Measurements from ENCODE around the gene HAND2. TPM values are rescaled to one million over a fixed set of nuclear protein-coding genes. Genes with fewer than 3 reads are reported as not detected.

Gene HAND2
- total RNA-seq, 2 donors from 2014 or later = not detected

DNA sequence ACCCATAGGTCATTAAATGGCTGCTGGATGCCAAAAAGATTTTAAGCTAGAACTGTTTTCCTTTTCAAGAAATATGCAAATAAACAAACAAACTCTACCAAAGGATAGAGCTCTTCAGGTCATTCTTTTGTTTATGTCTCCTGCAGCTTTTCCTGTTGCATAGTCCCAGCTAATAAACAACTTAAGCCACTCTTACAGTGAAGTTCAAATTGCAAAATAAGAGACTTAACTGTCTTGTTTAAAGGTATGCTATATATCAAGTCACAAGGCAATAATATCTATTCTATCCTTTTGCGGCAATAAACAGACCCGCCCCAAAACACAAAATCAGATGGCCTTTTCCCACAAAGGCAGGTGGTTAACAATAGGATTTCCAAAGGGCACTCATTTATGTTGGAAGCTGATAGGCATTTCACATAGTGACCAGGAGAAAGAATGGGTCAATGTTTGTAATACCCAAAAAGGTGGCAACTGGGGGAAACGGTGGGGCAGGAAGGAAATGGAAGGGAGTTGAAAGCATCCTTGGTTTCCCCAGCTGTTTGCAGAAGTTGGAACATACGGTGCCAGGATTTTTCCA, 15.3 kb downstream of the HAND2 start:
- Histone ChIP-seq H3K27me3 (ENCODE audit: control insufficient read depth, insufficient read depth, low read length, poor library complexity, severe bottlenecking) (peaks cover 100% of the 10 kb centered on the region), H3K4me3 (ENCODE audit: low read length) (no peak overlapping the region), H3K4me1 (ENCODE audit: control insufficient read depth, insufficient read depth, low read length) (no peaks in the 10 kb centered on the region), H3K36me3 (ENCODE audit: control insufficient read depth, insufficient read depth, low read length) (no peaks in the 10 kb centered on the region), H3K9me3 (ENCODE audit: control insufficient read depth, low read length) (no peaks in the 10 kb centered on the region), H3K27ac (ENCODE audit: low read depth, low read length) (no peak overlapping the region), H3K9ac (ENCODE audit: extremely low read depth, low read length, poor library complexity, severe bottlenecking) (no peak overlapping the region)
- H3K4me1 Mint-ChIP-seq = peaks cover 17% of the 10 kb centered on the region
- H3K9me3 Mint-ChIP-seq = peaks cover 5% of the 10 kb centered on the region
- peak; percentile 41 for DNase-seq
- peaks cover 4% of the 10 kb centered on the region for H3K36me3 Mint-ChIP-seq (ENCODE audit: low read depth)
- WGBS, 2 experiments (ENCODE audit: insufficient coverage in 1 of 2, insufficient read length in 1 of 2) = 0 to 13% methylated on average over 1 to 4 of the region's 4 CpGs
- H3K27ac Mint-ChIP-seq = no peak overlapping the region
- H3K27me3 Mint-ChIP-seq (ENCODE audit: insufficient read depth) = peaks cover 100% of the 10 kb centered on the region
- no peak overlapping the region for H3K4me3 Mint-ChIP-seq
- TF ChIP-seq, protein P1, sequence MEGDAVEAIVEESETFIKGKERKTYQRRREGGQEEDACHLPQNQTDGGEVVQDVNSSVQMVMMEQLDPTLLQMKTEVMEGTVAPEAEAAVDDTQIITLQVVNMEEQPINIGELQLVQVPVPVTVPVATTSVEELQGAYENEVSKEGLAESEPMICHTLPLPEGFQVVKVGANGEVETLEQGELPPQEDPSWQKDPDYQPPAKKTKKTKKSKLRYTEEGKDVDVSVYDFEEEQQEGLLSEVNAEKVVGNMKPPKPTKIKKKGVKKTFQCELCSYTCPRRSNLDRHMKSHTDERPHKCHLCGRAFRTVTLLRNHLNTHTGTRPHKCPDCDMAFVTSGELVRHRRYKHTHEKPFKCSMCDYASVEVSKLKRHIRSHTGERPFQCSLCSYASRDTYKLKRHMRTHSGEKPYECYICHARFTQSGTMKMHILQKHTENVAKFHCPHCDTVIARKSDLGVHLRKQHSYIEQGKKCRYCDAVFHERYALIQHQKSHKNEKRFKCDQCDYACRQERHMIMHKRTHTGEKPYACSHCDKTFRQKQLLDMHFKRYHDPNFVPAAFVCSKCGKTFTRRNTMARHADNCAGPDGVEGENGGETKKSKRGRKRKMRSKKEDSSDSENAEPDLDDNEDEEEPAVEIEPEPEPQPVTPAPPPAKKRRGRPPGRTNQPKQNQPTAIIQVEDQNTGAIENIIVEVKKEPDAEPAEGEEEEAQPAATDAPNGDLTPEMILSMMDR (conservative IDR thresholded peaks at IDR 0.05) = no peak

DNA sequence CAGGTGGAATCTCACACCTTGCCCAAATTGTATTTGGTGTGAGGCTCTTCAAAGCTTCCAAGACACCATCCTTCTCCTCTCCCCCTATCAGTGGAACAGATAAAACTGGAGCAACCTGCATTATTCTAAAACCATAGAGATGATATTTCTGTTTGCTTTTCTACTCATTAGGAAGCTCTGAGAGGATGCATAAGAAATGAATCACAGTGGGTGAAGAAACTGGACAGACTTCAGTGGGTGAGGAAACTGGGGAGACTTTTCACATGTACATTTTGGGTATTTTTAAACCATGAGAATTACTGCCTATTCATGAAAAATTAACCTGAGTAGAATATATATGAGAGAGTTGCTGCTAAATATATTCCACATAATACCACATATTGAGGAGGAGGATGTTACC, 16.4 kb downstream of the HAND2 start:
- H3K9me3 Mint-ChIP-seq = peaks cover 6% of the 10 kb centered on the region
- TF ChIP-seq, protein P1 (conservative IDR thresholded peaks at IDR 0.05) = no peak
- no peak overlapping the region for H3K27ac ChIP-seq (ENCODE audit: low read depth, low read length)

DNA sequence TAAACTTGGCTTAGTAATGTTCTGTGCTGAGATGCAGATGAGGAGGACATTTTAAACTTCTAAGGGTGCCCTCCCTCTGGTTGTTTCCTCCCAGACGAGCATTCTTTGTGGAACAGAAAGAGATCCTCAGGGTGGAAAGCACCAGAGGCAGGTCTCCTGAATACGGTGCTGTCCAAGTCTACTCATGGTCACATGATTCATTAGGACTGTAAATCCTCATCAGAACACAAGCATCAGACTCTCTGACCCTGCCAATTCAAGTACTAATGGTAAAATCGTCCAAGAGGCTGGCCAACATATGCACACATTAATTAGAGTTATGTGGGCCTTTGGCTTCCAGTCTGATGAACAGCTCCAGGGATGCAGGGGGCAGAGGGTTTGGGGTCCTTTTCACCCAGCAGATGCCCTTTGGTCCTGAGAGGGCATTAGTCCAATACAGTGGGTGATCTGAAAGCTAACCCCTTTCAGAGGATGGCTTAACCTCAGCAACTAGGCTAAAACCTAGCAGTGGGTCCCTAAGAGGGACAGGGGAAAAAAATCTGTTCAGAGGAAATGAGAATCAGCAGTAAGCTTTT, 18.2 kb downstream of the HAND2 start:
- WGBS, 2 experiments (ENCODE audit: insufficient coverage in 1 of 2, insufficient read length in 1 of 2) = 10 to 36% methylated on average over 2 to 3 of the region's 3 CpGs
- Mint-ChIP-seq H3K36me3 (ENCODE audit: low read depth) (peaks cover 4% of the 10 kb centered on the region), H3K9me3 (peaks cover 9% of the 10 kb centered on the region), H3K4me3 (no peak overlapping the region), H3K27ac (no peak overlapping the region), H3K27me3 (ENCODE audit: insufficient read depth) (peaks cover 100% of the 10 kb centered on the region), H3K4me1 (peaks cover 17% of the 10 kb centered on the region)
- no peak for DNase-seq
- Histone ChIP-seq H3K27me3 (ENCODE audit: control insufficient read depth, insufficient read depth, low read length, poor library complexity, severe bottlenecking) (peaks cover 100% of the 10 kb centered on the region), H3K9me3 (ENCODE audit: control insufficient read depth, low read length) (no peaks in the 10 kb centered on the region), H3K4me3 (ENCODE audit: low read length) (no peak overlapping the region), H3K9ac (ENCODE audit: extremely low read depth, low read length, poor library complexity, severe bottlenecking) (no peak overlapping the region), H3K4me1 (ENCODE audit: control insufficient read depth, insufficient read depth, low read length) (no peaks in the 10 kb centered on the region), H3K27ac (ENCODE audit: low read depth, low read length) (no peak overlapping the region), H3K36me3 (ENCODE audit: control insufficient read depth, insufficient read depth, low read length) (no peaks in the 10 kb centered on the region)
- TF ChIP-seq, protein P1 (conservative IDR thresholded peaks at IDR 0.05) = no peak

More for the DNA sequence above, 16.4 kb downstream of the HAND2 start:
- H3K9ac ChIP-seq (ENCODE audit: extremely low read depth, low read length, poor library complexity, severe bottlenecking) = no peak overlapping the region
- DNase-seq = no peak
- peaks cover 100% of the 10 kb centered on the region for H3K27me3 ChIP-seq (ENCODE audit: control insufficient read depth, insufficient read depth, low read length, poor library complexity, severe bottlenecking)
- Mint-ChIP-seq H3K36me3 (ENCODE audit: low read depth) (peaks cover 4% of the 10 kb centered on the region), H3K4me3 (no peak overlapping the region), H3K27ac (no peak overlapping the region), H3K4me1 (peaks cover 19% of the 10 kb centered on the region), H3K27me3 (ENCODE audit: insufficient read depth) (peaks cover 100% of the 10 kb centered on the region)
- no peaks in the 10 kb centered on the region for H3K36me3 ChIP-seq (ENCODE audit: control insufficient read depth, insufficient read depth, low read length)
- H3K9me3 ChIP-seq (ENCODE audit: control insufficient read depth, low read length) = no peaks in the 10 kb centered on the region
- no peak overlapping the region for H3K4me3 ChIP-seq (ENCODE audit: low read length)
- H3K4me1 ChIP-seq (ENCODE audit: control insufficient read depth, insufficient read depth, low read length) = no peaks in the 10 kb centered on the region
